ENCODE results near the gene EVI5L.

EVI5L gene

DNA sequence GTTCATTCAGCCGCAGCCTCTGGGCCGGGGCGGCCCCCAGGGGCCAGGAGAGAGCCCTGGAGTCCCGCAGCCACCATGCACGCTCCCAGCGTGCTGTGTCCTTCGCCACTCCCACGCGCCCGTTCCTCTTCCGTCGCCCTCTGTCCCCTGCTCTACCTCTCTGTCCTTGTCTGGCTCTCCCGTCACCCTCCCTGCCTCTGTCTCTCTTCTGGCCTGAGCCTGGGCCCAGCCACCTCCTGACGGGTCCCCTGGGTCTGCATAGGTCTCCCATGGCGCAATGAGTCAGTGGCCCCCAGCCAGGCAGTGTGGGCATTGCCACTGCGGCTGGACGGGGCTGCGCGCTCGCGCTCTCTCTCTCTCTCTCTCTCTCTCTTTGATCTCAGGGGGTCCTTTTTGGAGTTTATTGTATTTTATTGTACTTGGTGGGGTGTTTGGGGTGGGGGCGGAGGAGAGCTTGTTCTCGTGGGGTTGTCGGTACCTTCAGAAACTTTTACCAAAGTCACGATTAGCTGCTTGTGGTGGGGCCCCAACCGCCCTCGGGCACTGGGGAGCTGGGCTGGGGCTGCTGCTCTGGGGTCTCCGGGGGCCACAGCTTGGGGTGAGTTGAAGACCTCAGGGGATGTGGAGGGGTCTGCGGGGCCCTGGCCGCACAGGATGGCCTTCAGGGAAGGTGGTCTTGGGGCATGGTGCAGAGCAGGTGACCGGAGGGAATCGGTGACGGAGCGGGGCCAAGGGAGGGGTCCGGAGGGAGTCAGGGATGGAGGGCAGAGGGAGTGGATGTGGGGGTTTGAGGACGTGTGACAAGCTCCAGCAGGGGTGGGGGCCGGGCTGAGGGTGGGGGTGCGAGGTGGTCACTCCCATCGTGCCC, 82.9 kb downstream of the EVI5L start:
- no peak for DNase-seq (ENCODE audit: low read depth)

DNA sequence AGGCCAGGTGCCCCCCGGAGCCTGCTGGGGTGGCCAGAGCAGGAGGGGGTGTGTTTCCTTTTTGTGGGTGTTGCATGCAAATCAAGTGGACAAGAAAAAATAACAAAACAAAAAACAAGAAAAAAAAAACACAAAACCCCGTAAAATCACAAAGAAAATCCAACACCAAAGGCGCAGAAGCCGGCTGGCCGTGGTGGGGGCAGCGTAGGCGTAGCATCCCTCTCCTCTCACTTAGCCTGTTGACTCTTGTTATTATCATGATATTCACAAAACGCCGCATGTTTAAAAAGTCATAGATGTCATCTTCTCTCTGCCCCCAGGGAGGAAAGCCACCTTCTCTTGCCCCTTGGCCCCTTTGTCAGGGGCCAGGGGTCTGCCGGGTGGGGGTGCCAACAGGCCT, 83.6 kb downstream of the EVI5L start:
- no peak for DNase-seq (ENCODE audit: low read depth)

DNA sequence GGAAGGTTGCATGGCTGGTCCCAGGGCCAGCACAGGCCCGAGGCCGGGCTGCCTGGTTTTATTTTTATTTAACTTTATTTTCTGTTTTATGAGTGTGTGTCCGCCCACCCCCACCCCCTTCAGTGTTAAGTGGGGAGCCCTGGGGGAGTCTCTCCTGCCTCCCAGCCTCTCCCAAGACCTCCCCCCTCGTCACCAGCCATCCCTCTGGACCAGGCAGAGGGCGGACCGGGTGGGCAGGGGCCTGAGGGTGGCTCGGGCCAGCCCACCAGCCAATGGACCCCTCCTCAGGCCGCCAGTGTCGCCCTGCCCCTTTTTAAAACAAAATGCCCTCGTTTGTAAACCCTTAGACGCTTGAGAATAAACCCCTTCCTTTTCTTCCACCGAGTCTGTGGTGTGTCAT, 84.1 kb downstream of the EVI5L start:
- no peak for DNase-seq (ENCODE audit: low read depth)
